Stimulated activated CD4-positive, alpha-beta T cell treated with anti-CD3 and anti-CD28 coated beads, Interleukin-15, amount 100 ng/mL, for 1 hour (primary cell): ENCODE data around the gene C3orf20.

Source experiments
- DNase-seq, 2 donors: peaks; one replicate each; pipeline ENCODE4 v3.0.0-alpha.2; 2020; ENCODE audit warnings: low read depth in 1 of 2, low spot score in 1 of 2

Gene C3orf20

GRCh38 chr3:14810070-14810791, 135.3 kb downstream of the C3orf20 start:
- no peak for DNase-seq

- no peak for DNase-seq
These were observed 136.1 kb downstream of the C3orf20 start for GRCh38 chr3:14810801-14811661.

GRCh38 chr3:14811684-14812083, 136.7 kb downstream of the C3orf20 start:
- no peak for DNase-seq

- DNase-seq, result no peak
These were observed 137.4 kb downstream of the C3orf20 start for GRCh38 chr3:14812196-14812790.

- DNase-seq, result no peak
These were observed 139.5 kb downstream of the C3orf20 start for GRCh38 chr3:14814411-14814871.

GRCh38 chr3:14816359-14816758, 141.4 kb downstream of the C3orf20 start:
- no peak for DNase-seq

GRCh38 chr3:14818804-14819500, 144.0 kb downstream of the C3orf20 start, which contains the start of gene FGD5:
Gene FGD5, plus strand, starts transcription at chr3:14818962. Its CDS starts 110 bp downstream, at chr3:14819072.
- DNase-seq, result no peak

- DNase-seq, result no peak
These were observed 144.7 kb downstream of the C3orf20 start for GRCh38 chr3:14819671-14820070.

GRCh38 chr3:14820156-14820555, 145.2 kb downstream of the C3orf20 start:
- no peak for DNase-seq

GRCh38 chr3:14821151-14821550, 146.2 kb downstream of the C3orf20 start:
- no peak for DNase-seq

GRCh38 chr3:14822134-14822533, 147.2 kb downstream of the C3orf20 start:
- DNase-seq, result no peak
